HCT116 (cell line): ENCODE measurements around the gene TEX11. TPM values are rescaled to one million over a fixed set of nuclear protein-coding genes. Genes with fewer than 3 reads are reported as not detected.
"Not testable (repeated sequence)": the region's sequence is repeated elsewhere in the genome, so short reads cannot be mapped to it uniquely, and the experiment has no call there.

ENCODE experiments used
- ATAC-seq: fragments of 200-7000 bp; cut with Tn5 transposase; 2 replicates; pipeline ENCODE4 v1.9.1; 2020; ENCODE audit warnings: mild to moderate bottlenecking, moderate library complexity
- BruUV-seq: library from RNA; stranded (reverse); fragments of 400-500 nt; replicated peaks from 2 replicates; lab custom pipeline; 2021; lab: Mats Ljungman, UMichigan
- CTCF ChIA-PET: fragments of 300-600 bp; sonication (Branson Sonifier 250); formaldehyde crosslinking; loops from one replicate; lab custom pipeline; 2021; ENCODE audit warnings: antibody characterized with exemption; lab: Charles Lee
- POLR2A ChIA-PET: fragments of 300-600, 350-600 bp; sonication (Branson Sonifier 250); formaldehyde crosslinking; loops from one replicate; lab custom pipeline; 2021; ENCODE audit warnings: antibody characterized with exemption; lab: Charles Lee
- RAD21 ChIA-PET, 2 experiments: fragments of 300-600 bp; sonication (Branson Sonifier 250); formaldehyde crosslinking; loops; one replicate each; lab custom pipeline; 2023; ENCODE audit warnings: low total read pairs in 2 of 2; ENCODE audit not compliant: uncharacterized antibody in 2 of 2, unreplicated experiment in 2 of 2, low non-redundant PET in 1 of 2; lab: Charles Lee
- DNase-seq: peaks from one replicate; pipeline ENCODE4 v3.0.0-alpha.2; 2010; ENCODE audit warnings: low read depth, low spot score
- H2AFZ ChIP-seq: fragments of 200-600 bp; shearing (Covaris generic), sonication (generic); 2 replicates; pipeline ENCODE4 v1.6.1; 2017; ENCODE audit warnings: low read depth, mixed run types, mixed read lengths, antibody characterized with exemption, low read length; ENCODE audit not compliant: poor library complexity, severe bottlenecking
- H3K27ac ChIP-seq: 2 replicates; pipeline ENCODE4 v1.5.1; 2012; ENCODE audit warnings: low read depth, low read length
- H3K27me3 ChIP-seq: fragments of 200-600 bp; sonication (generic); 2 replicates; pipeline ENCODE4 v1.6.1; 2016; ENCODE audit warnings: mixed run types, low read length, mixed read lengths; ENCODE audit not compliant: insufficient read depth
- H3K36me3 ChIP-seq, 2 experiments: fragments of 200-500 bp in 1 of 2; fragments of 200-600 bp in 1 of 2; sonication (Bioruptor generic) in 1 of 2; sonication (generic) in 1 of 2; 2 replicates each; pipeline versions ENCODE4 v1.5.1 to v1.6.1; 2014 to 2016; ENCODE audit warnings: low read length in 2 of 2, inconsistent platforms in 1 of 2, mixed read lengths in 1 of 2, mixed run types in 1 of 2; ENCODE audit not compliant: insufficient read depth in 2 of 2, control insufficient read depth in 1 of 2
- H3K4me1 ChIP-seq, 2 experiments: fragments of 200-600 bp in 1 of 2; sonication (generic) in 1 of 2; 2 replicates each; pipeline versions ENCODE4 v1.5.1 to v1.6.1; 2012 to 2017; ENCODE audit warnings: low read length in 2 of 2, inconsistent platforms in 1 of 2, mild to moderate bottlenecking in 1 of 2, mixed read lengths in 1 of 2, mixed run types in 1 of 2, moderate library complexity in 1 of 2; ENCODE audit not compliant: insufficient read depth in 2 of 2, control insufficient read depth in 1 of 2
- H3K4me2 ChIP-seq: fragments of 200-600 bp; sonication (generic); 2 replicates; pipeline ENCODE4 v1.6.1; 2017; ENCODE audit warnings: mixed run types, low read length, mixed read lengths
- H3K4me3 ChIP-seq, 2 experiments: fragments of 200-600 bp in 1 of 2; sonication (generic) in 1 of 2; replicated peaks in 1 of 2; 2 replicates each; pipeline ENCODE4 v1.5.1; 2011 to 2016; ENCODE audit warnings: low read length in 2 of 2, control low read depth in 1 of 2, low read depth in 1 of 2, mild to moderate bottlenecking in 1 of 2, mixed read lengths in 1 of 2, mixed run types in 1 of 2
- H3K79me2 ChIP-seq: fragments of 200-600 bp; sonication (generic); 2 replicates; pipeline ENCODE4 v1.6.1; 2017; ENCODE audit warnings: mild to moderate bottlenecking, mixed run types, low read length, moderate library complexity, mixed read lengths; ENCODE audit not compliant: insufficient read depth
- H3K9ac ChIP-seq: fragments of 200-600 bp; sonication (generic); 2 replicates; pipeline ENCODE4 v1.6.1; 2016; ENCODE audit warnings: low read length, mixed read lengths
- H3K9me2 ChIP-seq: fragments of 200-600 bp; sonication (generic), shearing (Covaris generic); 2 replicates; pipeline ENCODE4 v1.6.1; 2017; ENCODE audit warnings: mixed run types, mild to moderate bottlenecking, moderate library complexity; ENCODE audit not compliant: insufficient read depth
- H3K9me3 ChIP-seq, 2 experiments: fragments of 200-500 bp in 1 of 2; fragments of 200-600 bp in 1 of 2; sonication (Bioruptor generic) in 1 of 2; sonication (generic) in 1 of 2; 2 replicates each; pipeline ENCODE4 v1.6.1; 2014 to 2017; ENCODE audit warnings: low read length in 2 of 2, mixed read lengths in 2 of 2, inconsistent platforms in 1 of 2, low read depth in 1 of 2, mild to moderate bottlenecking in 1 of 2, mixed run types in 1 of 2, moderate library complexity in 1 of 2; ENCODE audit not compliant: control insufficient read depth in 1 of 2, insufficient read depth in 1 of 2
- H4K20me1 ChIP-seq: fragments of 200-600 bp; sonication (generic), shearing (Covaris generic); 2 replicates; pipeline ENCODE4 v1.6.1; 2017; ENCODE audit warnings: mixed run types, mild to moderate bottlenecking, moderate library complexity; ENCODE audit not compliant: insufficient read depth
- POLR2AphosphoS5 ChIP-seq: IDR thresholded peaks from 2 replicates; pipeline ENCODE4 v1.6.1; 2011; ENCODE audit warnings: mild to moderate bottlenecking, low read depth, low read length, moderate library complexity
- SRF ChIP-seq: IDR thresholded peaks from 2 replicates; pipeline ENCODE4 v1.6.1; 2012; ENCODE audit warnings: low read depth
- intact Hi-C: fragments of 100-400 bp; cut with micrococcal nuclease; formaldehyde crosslinking; loops from 2 replicates; pipeline ENCODE4 v1.10.0; 2022
- total RNA-seq: library from RNA; stranded (reverse); gene quantifications from one replicate; pipeline ENCODE4 v1.2.1, GENCODE V29; 2021; ENCODE audit not compliant: unreplicated experiment

TEX11 gene
- total RNA-seq, 1 experiment from 2014 or later = 0.10 TPM

GRCh38 chrX:70694339-70695122 lies 214.0 kb downstream of the TEX11 start:
- H3K9me3 ChIP-seq = no peaks in the 10 kb centered on the region
- H3K27me3 ChIP-seq = no peaks in the 10 kb centered on the region
- no peak for DNase-seq
- intact Hi-C loops = no loop called here
- CTCF ChIA-PET = no interaction called here
- TF ChIP-seq POLR2AphosphoS5 (no peak), SRF (no peak)
- no peaks in the 10 kb centered on the region for H4K20me1 ChIP-seq
- no peak overlapping the region for H3K4me3 ChIP-seq
- no peaks in the 10 kb centered on the region for H3K36me3 ChIP-seq
- H3K9me2 ChIP-seq = no peaks in the 10 kb centered on the region
- no peak overlapping the region for H3K4me2 ChIP-seq
- H3K9ac ChIP-seq = no peak overlapping the region
- RAD21 ChIA-PET = no interaction called here
- ATAC-seq = no peak
- H3K27ac ChIP-seq = no peak overlapping the region
- no peaks in the 10 kb centered on the region for H3K79me2 ChIP-seq
- POLR2A ChIA-PET = no interaction called here
- BruUV-seq = no TSS peak
- H2AFZ ChIP-seq = no peak overlapping the region
- H3K4me1 ChIP-seq = no peaks in the 10 kb centered on the region

GRCh38 chrX:70679455-70679854 lies 229.1 kb downstream of the TEX11 start:
- H3K9me3 ChIP-seq, H2AFZ ChIP-seq, intact Hi-C loops, DNase-seq, POLR2A ChIA-PET, CTCF ChIA-PET, H3K4me3 ChIP-seq, H3K36me3 ChIP-seq, H3K4me2 ChIP-seq, H3K79me2 ChIP-seq, H3K27me3 ChIP-seq, ATAC-seq, H3K9me2 ChIP-seq, RAD21 ChIA-PET, H3K27ac ChIP-seq, H3K9ac ChIP-seq, H4K20me1 ChIP-seq, BruUV-seq, H3K4me1 ChIP-seq: not testable (repeated sequence)
